HepG2 (cell line): ENCODE data around the gene ZC3H18. TPM values are rescaled to one million over a fixed set of nuclear protein-coding genes. Genes with fewer than 3 reads are reported as not detected.
A peak's percentile ranks its signal among the peaks of the same experiment; 100 is the strongest.

ENCODE experiments used
- ATF7 ChIP-seq, 2 experiments: fragments of 450-650 bp in 1 of 2; sonication (generic) in 1 of 2; formaldehyde crosslinking in 1 of 2; IDR thresholded peaks; 2 replicates each; pipeline versions ENCODE4 v1.4.0 to v1.6.1; 2016 to 2020; ENCODE audit warnings: antibody characterized with exemption in 1 of 2, mild to moderate bottlenecking in 1 of 2, missing genetic modification reagents in 1 of 2
- ERF ChIP-seq: IDR thresholded peaks from 2 replicates; pipeline ENCODE4 v1.6.1; 2018; ENCODE audit warnings: missing biosample characterization, missing genetic modification reagents
- HOXA9 ChIP-seq: sonication (generic); formaldehyde crosslinking; IDR thresholded peaks from 2 replicates; pipeline ENCODE4 v1.8.1; 2022; ENCODE audit warnings: missing genetic modification reagents, mild to moderate bottlenecking, moderate library complexity, borderline replicate concordance
- JUN ChIP-seq: sonication (generic); formaldehyde crosslinking; IDR thresholded peaks from 2 replicates; pipeline ENCODE4 v1.4.0; 2020; ENCODE audit warnings: mild to moderate bottlenecking, missing genetic modification reagents
- KDM6A ChIP-seq: IDR thresholded peaks from 2 replicates; pipeline ENCODE4 v1.6.1; 2016; ENCODE audit warnings: low read depth
- RBFOX2 ChIP-seq: fragments of 200-400 bp; formaldehyde crosslinking; IDR thresholded peaks from 2 replicates; pipeline ENCODE4 v1.6.1; 2017; ENCODE audit warnings: low read depth, mild to moderate bottlenecking, low read length
- SMAD9 ChIP-seq: sonication (generic); formaldehyde crosslinking; IDR thresholded peaks from 2 replicates; pipeline ENCODE4 v1.5.1; 2020; ENCODE audit warnings: mild to moderate bottlenecking, missing genetic modification reagents
- SUZ12 ChIP-seq: fragments of 150-350 bp; IDR thresholded peaks from 2 replicates; pipeline ENCODE4 v1.6.1; 2014; ENCODE audit warnings: low read depth, low read length
- YEATS2 ChIP-seq: sonication (generic); formaldehyde crosslinking; IDR thresholded peaks from 2 replicates; pipeline ENCODE4 v1.4.0; 2020; ENCODE audit warnings: missing genetic modification reagents, borderline replicate concordance
- ZBTB7A ChIP-seq: sonication (generic); formaldehyde crosslinking; IDR thresholded peaks from 2 replicates; pipeline ENCODE4 v1.8.0; 2022; ENCODE audit warnings: mild to moderate bottlenecking, missing genetic modification reagents
- ZC3H13 ChIP-seq: sonication (generic); formaldehyde crosslinking; IDR thresholded peaks from 2 replicates; pipeline ENCODE4 v1.8.1; 2023; ENCODE audit warnings: mild to moderate bottlenecking, missing genetic modification reagents, moderate library complexity
- ZNF230 ChIP-seq: sonication (generic); formaldehyde crosslinking; IDR thresholded peaks from 2 replicates; pipeline ENCODE4 v1.4.0; 2020; ENCODE audit warnings: mild to moderate bottlenecking, missing genetic modification reagents
- ZNF598 ChIP-seq: sonication (generic); formaldehyde crosslinking; IDR thresholded peaks from 2 replicates; pipeline ENCODE4 v1.5.1; 2020; ENCODE audit warnings: mild to moderate bottlenecking, missing genetic modification reagents, borderline replicate concordance
- ZNF616 ChIP-seq: sonication (generic); formaldehyde crosslinking; IDR thresholded peaks from 2 replicates; pipeline ENCODE4 v1.5.0; 2020; ENCODE audit warnings: low read depth, mild to moderate bottlenecking, missing genetic modification reagents
- ZNF775 ChIP-seq: sonication (generic); formaldehyde crosslinking; IDR thresholded peaks from 2 replicates; pipeline ENCODE4 v1.4.0; 2020; ENCODE audit warnings: missing genetic modification reagents, mild to moderate bottlenecking, moderate library complexity, borderline replicate concordance
- polyA plus RNA-seq, 8 experiments: library from polyadenylated mRNA; depleted of rRNA in 3 of 8; stranded (reverse) in 7 of 8; unstranded in 1 of 8; fragments of >200 nt; fragmentation: Illumina TruSeq in 4 of 8; extraction: Trizol in 4 of 8; gene quantifications; 2 replicates each; pipeline versions ENCODE4 v1.2.1 to v1.2.3, GENCODE V29; 2011 to 2016; ENCODE audit warnings: low read depth in 4 of 8, missing spikeins in 1 of 8, mixed read lengths in 1 of 8; ENCODE audit not compliant: insufficient read depth in 1 of 8
- total RNA-seq, 5 experiments: library from RNA; depleted of rRNA; stranded (reverse); fragments of >200 nt; fragmentation: Illumina TruSeq; extraction: Trizol; gene quantifications; 2 replicates each; pipeline ENCODE4 v1.2.3, GENCODE V29; 2016; ENCODE audit warnings: low read depth in 1 of 5
- TF ChIP-seq, protein P1 (sequence below): sonication (generic); formaldehyde crosslinking; IDR thresholded peaks from 2 replicates; pipeline ENCODE4 v1.5.0; 2020; ENCODE audit warnings: missing genetic modification reagents, mild to moderate bottlenecking, borderline replicate concordance
- TF ChIP-seq, protein P2 (sequence below): sonication (generic); formaldehyde crosslinking; IDR thresholded peaks from 2 replicates; pipeline ENCODE4 v1.4.0; 2020; ENCODE audit warnings: missing genetic modification reagents
- TF ChIP-seq, protein P3 (sequence below): sonication (generic); formaldehyde crosslinking; IDR thresholded peaks from 2 replicates; pipeline ENCODE4 v1.5.0; 2020; ENCODE audit warnings: mild to moderate bottlenecking, missing genetic modification reagents, borderline replicate concordance

The ZC3H18 gene
- total and polyA plus RNA-seq, 2 of the 13 experiments (the other 11 are each of a cell fraction or from before 2014, with no cell fraction given), result 11.2 to 27.4 TPM

DNA sequence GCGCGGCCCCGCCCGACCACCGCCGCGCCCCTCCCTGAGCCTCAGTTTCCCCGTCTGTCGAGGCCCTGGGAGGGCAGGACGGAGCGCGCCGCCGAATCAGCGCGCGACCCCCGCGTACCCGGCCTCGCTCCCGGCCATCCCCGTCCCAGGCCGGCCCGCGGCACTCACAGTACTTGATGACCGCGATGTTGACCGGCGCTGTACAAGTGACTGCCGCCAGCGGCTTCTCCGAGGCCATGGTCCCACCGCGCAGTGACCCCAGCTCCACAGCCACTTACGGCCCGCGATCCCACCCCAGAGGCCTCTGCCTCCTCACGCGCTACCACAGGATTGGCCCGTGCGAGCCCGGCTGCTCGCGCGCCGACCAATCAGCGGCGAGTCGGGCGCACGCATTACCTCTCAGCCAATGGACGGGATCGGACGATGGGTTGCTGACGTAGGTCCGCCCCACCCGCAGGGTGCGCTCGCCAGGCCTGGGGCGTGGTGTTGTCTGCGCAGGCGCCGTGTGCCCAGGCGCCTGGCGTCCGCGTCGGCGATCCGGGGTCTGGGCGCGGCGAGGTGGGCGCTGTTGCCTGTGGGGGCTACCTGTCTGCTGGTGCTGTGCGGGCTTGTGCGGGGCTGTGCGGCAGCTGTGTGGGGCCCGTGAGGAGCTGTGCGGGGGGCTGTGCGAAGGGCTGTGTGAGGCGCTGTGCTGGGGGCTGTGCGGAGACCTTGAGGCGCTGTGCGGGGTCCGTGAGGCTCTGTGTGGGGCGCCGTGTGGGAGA, 92.8 kb downstream of the ZC3H18 start, which contains the start of gene MVD (continued):
- TF ChIP-seq, protein P1, sequence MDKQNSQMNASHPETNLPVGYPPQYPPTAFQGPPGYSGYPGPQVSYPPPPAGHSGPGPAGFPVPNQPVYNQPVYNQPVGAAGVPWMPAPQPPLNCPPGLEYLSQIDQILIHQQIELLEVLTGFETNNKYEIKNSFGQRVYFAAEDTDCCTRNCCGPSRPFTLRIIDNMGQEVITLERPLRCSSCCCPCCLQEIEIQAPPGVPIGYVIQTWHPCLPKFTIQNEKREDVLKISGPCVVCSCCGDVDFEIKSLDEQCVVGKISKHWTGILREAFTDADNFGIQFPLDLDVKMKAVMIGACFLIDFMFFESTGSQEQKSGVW (CRISPR knock-in tag), result peak; percentile 52; the same call in 1 of the 2 replicates
- TF ChIP-seq KDM6A (CRISPR knock-in tag) (no peak), ZNF230 (CRISPR knock-in tag) (peak; percentile 77; the same call in 1 of the 2 replicates), YEATS2 (CRISPR knock-in tag) (peak; percentile 82), ZBTB7A (peak; percentile 67), ZNF598 (CRISPR knock-in tag) (peak; percentile 96), HOXA9 (peak; percentile 32; the same call in 1 of the 2 replicates), SMAD9 (CRISPR knock-in tag) (0 out of 2 replicates have a peak, but pooled peaks have one; percentile 72), ATF7 (IDR thresholded peaks at IDR 0.05) (no peak), ATF7 (CRISPR knock-in tag; IDR thresholded peaks at IDR 0.05) (peak; percentile 67; the same call in 1 of the 2 replicates), RBFOX2 (peak; percentile 97), ERF (CRISPR knock-in tag) (peak; percentile 95), ZNF775 (CRISPR knock-in tag) (no peak), SUZ12 (no peak), ZC3H13 (CRISPR knock-in tag) (no peak; the same call in 1 of the 2 replicates), JUN (CRISPR knock-in tag) (peak; percentile 68; the same call in 1 of the 2 replicates), ZNF616 (CRISPR knock-in tag) (peak; percentile 30)
- TF ChIP-seq, protein P2, sequence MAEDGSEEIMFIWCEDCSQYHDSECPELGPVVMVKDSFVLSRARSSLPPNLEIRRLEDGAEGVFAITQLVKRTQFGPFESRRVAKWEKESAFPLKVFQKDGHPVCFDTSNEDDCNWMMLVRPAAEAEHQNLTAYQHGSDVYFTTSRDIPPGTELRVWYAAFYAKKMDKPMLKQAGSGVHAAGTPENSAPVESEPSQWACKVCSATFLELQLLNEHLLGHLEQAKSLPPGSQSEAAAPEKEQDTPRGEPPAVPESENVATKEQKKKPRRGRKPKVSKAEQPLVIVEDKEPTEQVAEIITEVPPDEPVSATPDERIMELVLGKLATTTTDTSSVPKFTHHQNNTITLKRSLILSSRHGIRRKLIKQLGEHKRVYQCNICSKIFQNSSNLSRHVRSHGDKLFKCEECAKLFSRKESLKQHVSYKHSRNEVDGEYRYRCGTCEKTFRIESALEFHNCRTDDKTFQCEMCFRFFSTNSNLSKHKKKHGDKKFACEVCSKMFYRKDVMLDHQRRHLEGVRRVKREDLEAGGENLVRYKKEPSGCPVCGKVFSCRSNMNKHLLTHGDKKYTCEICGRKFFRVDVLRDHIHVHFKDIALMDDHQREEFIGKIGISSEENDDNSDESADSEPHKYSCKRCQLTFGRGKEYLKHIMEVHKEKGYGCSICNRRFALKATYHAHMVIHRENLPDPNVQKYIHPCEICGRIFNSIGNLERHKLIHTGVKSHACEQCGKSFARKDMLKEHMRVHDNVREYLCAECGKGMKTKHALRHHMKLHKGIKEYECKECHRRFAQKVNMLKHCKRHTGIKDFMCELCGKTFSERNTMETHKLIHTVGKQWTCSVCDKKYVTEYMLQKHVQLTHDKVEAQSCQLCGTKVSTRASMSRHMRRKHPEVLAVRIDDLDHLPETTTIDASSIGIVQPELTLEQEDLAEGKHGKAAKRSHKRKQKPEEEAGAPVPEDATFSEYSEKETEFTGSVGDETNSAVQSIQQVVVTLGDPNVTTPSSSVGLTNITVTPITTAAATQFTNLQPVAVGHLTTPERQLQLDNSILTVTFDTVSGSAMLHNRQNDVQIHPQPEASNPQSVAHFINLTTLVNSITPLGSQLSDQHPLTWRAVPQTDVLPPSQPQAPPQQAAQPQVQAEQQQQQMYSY (CRISPR knock-in tag), result peak; percentile 8; the same call in 1 of the 2 replicates
- TF ChIP-seq, protein P3, sequence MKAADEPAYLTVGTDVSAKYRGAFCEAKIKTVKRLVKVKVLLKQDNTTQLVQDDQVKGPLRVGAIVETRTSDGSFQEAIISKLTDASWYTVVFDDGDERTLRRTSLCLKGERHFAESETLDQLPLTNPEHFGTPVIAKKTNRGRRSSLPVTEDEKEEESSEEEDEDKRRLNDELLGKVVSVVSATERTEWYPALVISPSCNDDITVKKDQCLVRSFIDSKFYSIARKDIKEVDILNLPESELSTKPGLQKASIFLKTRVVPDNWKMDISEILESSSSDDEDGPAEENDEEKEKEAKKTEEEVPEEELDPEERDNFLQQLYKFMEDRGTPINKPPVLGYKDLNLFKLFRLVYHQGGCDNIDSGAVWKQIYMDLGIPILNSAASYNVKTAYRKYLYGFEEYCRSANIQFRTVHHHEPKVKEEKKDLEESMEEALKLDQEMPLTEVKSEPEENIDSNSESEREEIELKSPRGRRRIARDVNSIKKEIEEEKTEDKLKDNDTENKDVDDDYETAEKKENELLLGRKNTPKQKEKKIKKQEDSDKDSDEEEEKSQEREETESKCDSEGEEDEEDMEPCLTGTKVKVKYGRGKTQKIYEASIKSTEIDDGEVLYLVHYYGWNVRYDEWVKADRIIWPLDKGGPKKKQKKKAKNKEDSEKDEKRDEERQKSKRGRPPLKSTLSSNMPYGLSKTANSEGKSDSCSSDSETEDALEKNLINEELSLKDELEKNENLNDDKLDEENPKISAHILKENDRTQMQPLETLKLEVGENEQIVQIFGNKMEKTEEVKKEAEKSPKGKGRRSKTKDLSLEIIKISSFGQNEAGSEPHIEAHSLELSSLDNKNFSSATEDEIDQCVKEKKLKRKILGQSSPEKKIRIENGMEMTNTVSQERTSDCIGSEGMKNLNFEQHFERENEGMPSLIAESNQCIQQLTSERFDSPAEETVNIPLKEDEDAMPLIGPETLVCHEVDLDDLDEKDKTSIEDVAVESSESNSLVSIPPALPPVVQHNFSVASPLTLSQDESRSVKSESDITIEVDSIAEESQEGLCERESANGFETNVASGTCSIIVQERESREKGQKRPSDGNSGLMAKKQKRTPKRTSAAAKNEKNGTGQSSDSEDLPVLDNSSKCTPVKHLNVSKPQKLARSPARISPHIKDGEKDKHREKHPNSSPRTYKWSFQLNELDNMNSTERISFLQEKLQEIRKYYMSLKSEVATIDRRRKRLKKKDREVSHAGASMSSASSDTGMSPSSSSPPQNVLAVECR, result peak; percentile 99
